ENCODE data around the gene RPS13. TPM values are rescaled to one million over a fixed set of nuclear protein-coding genes. Genes with fewer than 3 reads are reported as not detected.

RPS13 gene
- total RNA-seq, 1 donor from 2014 or later: 1,999 TPM

- Histone ChIP-seq H3K27ac (peak overlapping the region; percentile 92), H3K4me3 (peak overlapping the region; percentile 91 to 96), H3K36me3 (peaks cover 0 to 32% of the 10 kb centered on the region in 2 donors), H3K4me1 (peaks cover 35% of the 10 kb centered on the region), H3K9me3 (no peaks in the 10 kb centered on the region), H3K27me3 (no peaks in the 10 kb centered on the region)
- intact Hi-C loops (cut with DNase I): loop anchor here (5.0 kb wide), 1 partner anchor 131 kb away; the partner anchor contains the start of gene PIK3C2A
- DNase-seq (ENCODE audit: extremely low spot score in 2 of 2): no peak
- TF ChIP-seq CTCF (IDR thresholded peaks at IDR 0.05) (no peak), POLR2A (IDR thresholded peaks at IDR 0.05) (no peak), POLR2AphosphoS5 (IDR thresholded peaks at IDR 0.05; ENCODE audit: insufficient read depth in 1 of 2, low read depth in 1 of 2) (no peak)
These were observed 789 bp downstream of the RPS13 start for GRCh38 chr11:17076517-17077239.

GRCh38 chr11:17075506-17075905 lies 2.0 kb downstream of the RPS13 start:
- DNase-seq (ENCODE audit: extremely low spot score in 2 of 2): no peak
- H3K27me3 ChIP-seq: no peaks in the 10 kb centered on the region

GRCh38 chr11:17073370-17074027 lies 4.0 kb downstream of the RPS13 start:
- no peak overlapping the region for H3K27ac ChIP-seq
- H3K36me3 ChIP-seq: peaks cover 0 to 32% of the 10 kb centered on the region in 2 donors
- no peak for TF ChIP-seq POLR2A (IDR thresholded peaks at IDR 0.05)
- TF ChIP-seq POLR2AphosphoS5 (IDR thresholded peaks at IDR 0.05; ENCODE audit: insufficient read depth in 1 of 2, low read depth in 1 of 2): no peak
- TF ChIP-seq CTCF (IDR thresholded peaks at IDR 0.05): no peak
- intact Hi-C loops (cut with DNase I): no loop called here
- no peak for DNase-seq (ENCODE audit: extremely low spot score in 2 of 2)
- H3K27me3 ChIP-seq: no peaks in the 10 kb centered on the region
- no peak overlapping the region for H3K4me3 ChIP-seq
- H3K9me3 ChIP-seq: no peaks in the 10 kb centered on the region
- peaks cover 31% of the 10 kb centered on the region for H3K4me1 ChIP-seq

More at GRCh38 chr11:17075506-17075905, 2.0 kb downstream of the RPS13 start:
- H3K27ac ChIP-seq: no peak overlapping the region
- TF ChIP-seq CTCF (IDR thresholded peaks at IDR 0.05) (no peak), POLR2AphosphoS5 (IDR thresholded peaks at IDR 0.05; ENCODE audit: insufficient read depth in 1 of 2, low read depth in 1 of 2) (no peak), POLR2A (IDR thresholded peaks at IDR 0.05) (no peak)
- peaks cover 0 to 32% of the 10 kb centered on the region in 2 donors for H3K36me3 ChIP-seq
- no peaks in the 10 kb centered on the region for H3K9me3 ChIP-seq
- no peak overlapping the region for H3K4me3 ChIP-seq
- intact Hi-C loops (cut with DNase I): loop anchor here (5.0 kb wide), 1 partner anchor 132 kb away; the partner anchor contains the start of gene PIK3C2A
- H3K4me1 ChIP-seq: peaks cover 35% of the 10 kb centered on the region

- H3K4me3 ChIP-seq: no peak overlapping the region
- H3K36me3 ChIP-seq: no peaks in the 10 kb centered on the region
- intact Hi-C loops (cut with DNase I): no loop called here
- H3K27me3 ChIP-seq: no peaks in the 10 kb centered on the region
- DNase-seq (ENCODE audit: extremely low spot score in 2 of 2): no peak
- no peak overlapping the region for H3K27ac ChIP-seq
- TF ChIP-seq POLR2AphosphoS5 (IDR thresholded peaks at IDR 0.05; ENCODE audit: insufficient read depth in 1 of 2, low read depth in 1 of 2) (no peak), CTCF (IDR thresholded peaks at IDR 0.05) (no peak), POLR2A (IDR thresholded peaks at IDR 0.05) (no peak)
- H3K4me1 ChIP-seq: no peaks in the 10 kb centered on the region
- no peaks in the 10 kb centered on the region for H3K9me3 ChIP-seq
These were observed 10.1 kb downstream of the RPS13 start for GRCh38 chr11:17067417-17067816.

GRCh38 chr11:17066691-17067090 lies 10.8 kb downstream of the RPS13 start:
- intact Hi-C loops (cut with DNase I): no loop called here
- Histone ChIP-seq H3K36me3 (no peaks in the 10 kb centered on the region), H3K4me1 (no peaks in the 10 kb centered on the region), H3K9me3 (no peaks in the 10 kb centered on the region), H3K27ac (no peak overlapping the region), H3K27me3 (no peaks in the 10 kb centered on the region), H3K4me3 (no peak overlapping the region)
- DNase-seq (ENCODE audit: extremely low spot score in 2 of 2): no peak
- TF ChIP-seq POLR2A (IDR thresholded peaks at IDR 0.05): no peak
- no peak for TF ChIP-seq CTCF (IDR thresholded peaks at IDR 0.05)
- TF ChIP-seq POLR2AphosphoS5 (IDR thresholded peaks at IDR 0.05; ENCODE audit: insufficient read depth in 1 of 2, low read depth in 1 of 2): no peak

All from vagina (tissue), 2 donors.